Muscle layer of colon (tissue), 2 donors: ENCODE results near the gene LHFPL5.

Experiments
- H3K27ac ChIP-seq: one replicate; pipeline ENCODE4 v1.7.0; 2013; ENCODE audit warnings: low read depth, mild to moderate bottlenecking, low read length, moderate library complexity
- H3K27me3 ChIP-seq, 2 donors: one replicate each; pipeline ENCODE4 v1.7.0; 2013; ENCODE audit warnings: low read length in 2 of 2, mild to moderate bottlenecking in 2 of 2; ENCODE audit not compliant: insufficient read depth in 2 of 2, control insufficient read depth in 1 of 2
- H3K36me3 ChIP-seq: one replicate; pipeline ENCODE4 v1.7.0; 2013; ENCODE audit warnings: mild to moderate bottlenecking, low read length; ENCODE audit not compliant: insufficient read depth
- H3K4me1 ChIP-seq: one replicate; pipeline ENCODE4 v1.7.0; 2013; ENCODE audit warnings: mild to moderate bottlenecking, low read length; ENCODE audit not compliant: insufficient read depth
- H3K4me3 ChIP-seq, 2 donors: one replicate each; pipeline ENCODE4 v1.7.0; 2013; ENCODE audit warnings: low read length in 2 of 2, low read depth in 1 of 2, mild to moderate bottlenecking in 1 of 2, moderate library complexity in 1 of 2
- H3K9ac ChIP-seq: one replicate; pipeline ENCODE4 v1.7.0; 2013; ENCODE audit warnings: low read length
- H3K9me3 ChIP-seq: one replicate; pipeline ENCODE4 v1.7.0; 2013; ENCODE audit warnings: mild to moderate bottlenecking, low read length
- donor health status: abdominal sarcoma.
- donor health status: Adenocarcinoma of cecum.

LHFPL5 gene

GRCh38 chr6:35804996-35805736 is at the start of gene LHFPL5:
LHFPL5 (plus strand) TSS chr6:35805352; CDS start chr6:35805671, 319 bp downstream.
- Histone ChIP-seq H3K9ac (no peak within 1 kb of the TSS), H3K27me3 (peaks cover 13 to 20% of the 10 kb centered on the region in 2 donors), H3K4me3 (no peak within 1 kb of the TSS)

GRCh38 chr6:35757456-35758123 is 47.6 kb upstream of the LHFPL5 start:
- no peak overlapping the region for H3K9ac ChIP-seq
- peaks cover 4 to 6% of the 10 kb centered on the region in 2 donors for H3K27me3 ChIP-seq
- no peaks in the 10 kb centered on the region for H3K9me3 ChIP-seq
- no peaks in the 10 kb centered on the region for H3K36me3 ChIP-seq
- H3K4me1 ChIP-seq = no peaks in the 10 kb centered on the region
- no peak overlapping the region for H3K4me3 ChIP-seq
- no peak overlapping the region for H3K27ac ChIP-seq

More at GRCh38 chr6:35804996-35805736, at the start of gene LHFPL5:
- no peaks in the 10 kb centered on the region for H3K9me3 ChIP-seq
- no peaks in the 10 kb centered on the region for H3K36me3 ChIP-seq
- no peaks in the 10 kb centered on the region for H3K4me1 ChIP-seq
- no peak within 1 kb of the TSS for H3K27ac ChIP-seq

GRCh38 chr6:35759426-35759825 is 45.7 kb upstream of the LHFPL5 start:
- H3K9ac ChIP-seq = no peak overlapping the region
- H3K4me3 ChIP-seq = no peak overlapping the region
- H3K27me3 ChIP-seq = peaks cover 9 to 18% of the 10 kb centered on the region in 2 donors
- no peak overlapping the region for H3K27ac ChIP-seq
- H3K4me1 ChIP-seq = no peaks in the 10 kb centered on the region
- no peaks in the 10 kb centered on the region for H3K36me3 ChIP-seq
- no peaks in the 10 kb centered on the region for H3K9me3 ChIP-seq

- no peak overlapping the region for H3K9ac ChIP-seq
- no peaks in the 10 kb centered on the region for H3K4me1 ChIP-seq
- H3K27me3 ChIP-seq = peaks cover 14 to 16% of the 10 kb centered on the region in 2 donors
- H3K27ac ChIP-seq = no peak overlapping the region
- H3K9me3 ChIP-seq = no peaks in the 10 kb centered on the region
- no peaks in the 10 kb centered on the region for H3K36me3 ChIP-seq
- no peak overlapping the region for H3K4me3 ChIP-seq
Measured at GRCh38 chr6:35765739-35766138, 39.4 kb upstream of the LHFPL5 start.

GRCh38 chr6:35769211-35769610 is 35.9 kb upstream of the LHFPL5 start:
- H3K36me3 ChIP-seq = no peaks in the 10 kb centered on the region
- H3K9ac ChIP-seq = no peak overlapping the region
- no peaks in the 10 kb centered on the region for H3K4me1 ChIP-seq
- H3K9me3 ChIP-seq = no peaks in the 10 kb centered on the region
- peaks cover under 1 to 9% of the 10 kb centered on the region in 2 donors for H3K27me3 ChIP-seq
- no peak overlapping the region for H3K27ac ChIP-seq
- H3K4me3 ChIP-seq = no peak overlapping the region

- Histone ChIP-seq H3K9me3 (no peaks in the 10 kb centered on the region), H3K4me3 (no peak overlapping the region), H3K27ac (no peak overlapping the region), H3K4me1 (no peaks in the 10 kb centered on the region), H3K36me3 (no peaks in the 10 kb centered on the region), H3K27me3 (peaks cover 0 to 12% of the 10 kb centered on the region in 2 donors), H3K9ac (no peak overlapping the region)
Measured at GRCh38 chr6:35771343-35771627, 33.9 kb upstream of the LHFPL5 start.

GRCh38 chr6:35774116-35774794 is 30.9 kb upstream of the LHFPL5 start:
- Histone ChIP-seq H3K36me3 (no peaks in the 10 kb centered on the region), H3K27me3 (peaks cover 0 to 19% of the 10 kb centered on the region in 2 donors)

GRCh38 chr6:35775031-35775430 is 30.1 kb upstream of the LHFPL5 start:
- no peak overlapping the region for H3K9ac ChIP-seq
- H3K27ac ChIP-seq = no peak overlapping the region
- H3K9me3 ChIP-seq = no peaks in the 10 kb centered on the region
- H3K4me1 ChIP-seq = no peaks in the 10 kb centered on the region
- H3K36me3 ChIP-seq = no peaks in the 10 kb centered on the region
- H3K4me3 ChIP-seq = no peak overlapping the region
- H3K27me3 ChIP-seq = peaks cover 0 to 24% of the 10 kb centered on the region in 2 donors

More at GRCh38 chr6:35774116-35774794, 30.9 kb upstream of the LHFPL5 start:
- no peak overlapping the region for H3K9ac ChIP-seq
- no peaks in the 10 kb centered on the region for H3K4me1 ChIP-seq
- H3K27ac ChIP-seq = no peak overlapping the region
- no peak overlapping the region for H3K4me3 ChIP-seq
- no peaks in the 10 kb centered on the region for H3K9me3 ChIP-seq

- H3K27me3 ChIP-seq = peaks cover 0 to 24% of the 10 kb centered on the region in 2 donors
- H3K9ac ChIP-seq = no peak within 1 kb of the TSS
- no peak within 1 kb of the TSS for H3K27ac ChIP-seq
- no peaks in the 10 kb centered on the region for H3K9me3 ChIP-seq
- no peaks in the 10 kb centered on the region for H3K36me3 ChIP-seq
- no peaks in the 10 kb centered on the region for H3K4me1 ChIP-seq
- no peak within 1 kb of the TSS for H3K4me3 ChIP-seq
Measured at GRCh38 chr6:35776364-35777215, 28.6 kb upstream of the LHFPL5 start, which contains the start of gene CLPSL2. CLPSL2 (plus strand) TSS chr6:35776598; CDS start chr6:35776619, 21 bp downstream.

GRCh38 chr6:35777356-35778102 is 27.6 kb upstream of the LHFPL5 start:
- H3K4me3 ChIP-seq = no peak overlapping the region
- H3K4me1 ChIP-seq = no peaks in the 10 kb centered on the region
- H3K27ac ChIP-seq = no peak overlapping the region
- no peaks in the 10 kb centered on the region for H3K36me3 ChIP-seq
- H3K27me3 ChIP-seq = peaks cover 0 to 27% of the 10 kb centered on the region in 2 donors
- H3K9ac ChIP-seq = no peak overlapping the region
- no peaks in the 10 kb centered on the region for H3K9me3 ChIP-seq
